GM18520 (cell line): ENCODE results near the gene TANK.

Source experiments
- ATAC-seq: cut with Tn5 transposase; IDR thresholded peaks from one replicate; pipeline ENCODE4 v1.9.1; 2021; ENCODE audit not compliant: unreplicated experiment

TANK gene, protein sequence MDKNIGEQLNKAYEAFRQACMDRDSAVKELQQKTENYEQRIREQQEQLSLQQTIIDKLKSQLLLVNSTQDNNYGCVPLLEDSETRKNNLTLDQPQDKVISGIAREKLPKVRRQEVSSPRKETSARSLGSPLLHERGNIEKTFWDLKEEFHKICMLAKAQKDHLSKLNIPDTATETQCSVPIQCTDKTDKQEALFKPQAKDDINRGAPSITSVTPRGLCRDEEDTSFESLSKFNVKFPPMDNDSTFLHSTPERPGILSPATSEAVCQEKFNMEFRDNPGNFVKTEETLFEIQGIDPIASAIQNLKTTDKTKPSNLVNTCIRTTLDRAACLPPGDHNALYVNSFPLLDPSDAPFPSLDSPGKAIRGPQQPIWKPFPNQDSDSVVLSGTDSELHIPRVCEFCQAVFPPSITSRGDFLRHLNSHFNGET

DNA sequence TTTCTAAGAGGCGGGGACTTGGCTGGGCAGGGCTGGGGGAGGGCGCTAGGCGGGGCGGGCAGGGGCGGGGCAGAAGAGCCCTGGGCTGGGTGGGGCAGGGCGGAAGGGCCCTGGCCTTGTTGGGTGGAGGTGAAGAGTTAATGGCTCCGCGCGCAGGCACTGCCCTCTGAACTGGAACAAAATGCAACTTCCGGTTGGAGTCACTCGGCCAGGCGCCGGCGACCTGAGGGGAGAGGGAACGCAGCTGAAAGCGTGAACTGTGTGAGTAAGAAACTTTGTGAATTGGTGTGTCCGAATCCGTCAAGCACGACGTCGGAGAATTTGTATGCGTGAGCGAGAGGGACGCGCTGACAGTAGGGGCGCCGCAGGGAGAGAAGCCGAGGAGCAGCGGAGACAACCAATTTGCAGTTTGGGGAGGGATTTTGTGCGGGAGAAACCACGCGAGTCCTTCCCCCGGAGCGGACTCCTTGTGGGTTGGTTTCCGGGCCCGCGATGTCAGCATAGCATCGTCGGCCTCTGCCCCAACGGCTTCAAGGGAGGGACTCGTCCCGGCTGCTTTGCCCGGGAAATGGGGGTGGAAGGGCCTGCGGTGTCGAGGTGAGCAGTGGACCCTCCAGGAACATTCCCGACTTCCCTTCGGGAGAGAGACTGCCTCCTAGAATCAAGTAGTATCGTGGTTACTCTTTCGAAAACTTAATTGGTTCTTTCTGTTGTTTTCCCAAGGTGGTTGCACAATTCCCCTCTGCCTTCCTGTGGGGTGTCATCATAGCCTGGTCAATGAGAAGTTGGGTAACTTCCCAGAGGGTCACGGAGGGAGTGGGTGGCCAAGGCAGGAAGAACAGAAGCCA, at the start of gene TANK:
Gene TANK (plus strand): TSS at position 203 of the 848 bp plus-strand sequence. CDS start 19,235 bp downstream, outside the sequence.
- ATAC-seq, result peak; percentile 79

DNA sequence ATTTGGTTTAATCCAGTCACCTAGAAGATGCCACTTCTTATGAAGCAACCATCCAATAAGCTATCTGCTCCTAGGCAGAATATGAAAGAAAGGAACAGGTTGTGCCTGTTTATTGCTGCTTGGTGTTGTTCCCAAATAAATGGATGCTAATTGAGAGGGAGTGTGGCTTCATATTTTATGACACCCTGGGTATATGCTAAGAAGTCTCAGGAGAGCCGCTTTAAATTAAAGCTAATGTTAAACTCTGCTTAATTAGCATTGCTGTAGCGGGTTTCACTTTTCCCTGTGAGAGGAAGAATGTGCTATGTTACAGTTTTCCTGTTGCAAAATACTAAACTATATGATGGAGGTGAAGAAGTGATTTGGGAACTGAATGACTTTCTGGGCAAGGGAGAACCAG, 48.7 kb upstream of the TANK start:
- ATAC-seq, result no peak

- ATAC-seq, result no peak
These were observed 47.3 kb upstream of the TANK start for GRCh38 chr2:161112908-161113307.

GRCh38 chr2:161113693-161114575, 46.3 kb upstream of the TANK start:
- ATAC-seq, result no peak

- ATAC-seq, result no peak
These were observed 45.0 kb upstream of the TANK start for GRCh38 chr2:161115205-161115604.

DNA sequence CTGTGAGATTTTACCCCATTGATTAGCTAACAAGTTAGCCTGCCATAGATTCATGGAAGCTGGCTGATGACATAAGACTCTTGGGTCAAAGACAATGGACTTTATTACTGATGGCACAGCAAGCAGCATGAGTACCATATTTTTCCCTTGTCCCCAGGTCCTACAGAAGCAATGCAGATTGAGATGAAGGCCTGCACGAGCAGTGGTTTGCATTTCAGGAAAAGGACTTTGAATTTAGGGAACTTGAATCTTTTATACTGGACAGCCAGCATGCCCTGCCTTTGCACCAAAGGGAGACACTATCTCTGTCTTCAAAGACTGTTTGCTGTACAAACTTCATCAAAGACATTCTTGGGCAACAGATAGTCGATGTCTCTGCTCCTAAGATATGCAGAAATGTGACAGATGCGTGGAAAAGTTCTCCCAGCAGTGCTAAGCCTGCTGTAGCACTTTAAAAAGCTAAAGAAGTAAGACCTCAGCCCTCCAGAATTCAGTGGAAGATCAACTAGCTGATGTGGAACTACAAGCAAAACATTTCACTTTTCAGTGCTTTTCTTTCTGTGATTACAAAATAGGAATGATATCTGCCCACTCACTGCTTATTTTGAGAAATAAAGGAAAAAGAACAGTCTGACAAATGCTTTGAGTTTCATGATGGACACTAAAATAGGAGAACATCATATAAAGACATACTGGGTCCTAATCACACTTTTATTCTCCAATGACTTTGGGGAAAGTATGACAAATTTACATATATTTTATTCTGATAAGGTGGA, 44.4 kb upstream of the TANK start:
- ATAC-seq, result no peak

GRCh38 chr2:161116509-161116908, 43.7 kb upstream of the TANK start:
- no peak for ATAC-seq

GRCh38 chr2:161117506-161117905, 42.7 kb upstream of the TANK start:
- no peak for ATAC-seq

DNA sequence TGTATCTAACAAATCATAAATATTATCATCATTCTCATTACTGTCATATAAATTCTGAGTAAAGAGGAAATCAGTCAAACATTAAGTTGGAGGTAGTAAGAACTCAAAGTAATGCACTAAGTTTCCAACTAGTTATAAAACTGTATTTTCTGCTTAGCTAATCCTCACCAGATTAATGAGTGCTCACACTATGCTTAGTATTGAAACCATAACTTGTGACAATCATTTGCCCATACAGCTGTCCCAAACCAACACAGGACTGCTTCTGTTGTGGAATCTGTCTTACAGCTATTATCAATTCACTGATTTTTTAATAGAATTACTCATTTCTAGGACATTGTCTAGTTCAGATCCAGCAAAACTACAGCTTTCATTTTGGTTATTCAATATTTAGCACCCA, 41.5 kb upstream of the TANK start:
- ATAC-seq, result no peak

DNA sequence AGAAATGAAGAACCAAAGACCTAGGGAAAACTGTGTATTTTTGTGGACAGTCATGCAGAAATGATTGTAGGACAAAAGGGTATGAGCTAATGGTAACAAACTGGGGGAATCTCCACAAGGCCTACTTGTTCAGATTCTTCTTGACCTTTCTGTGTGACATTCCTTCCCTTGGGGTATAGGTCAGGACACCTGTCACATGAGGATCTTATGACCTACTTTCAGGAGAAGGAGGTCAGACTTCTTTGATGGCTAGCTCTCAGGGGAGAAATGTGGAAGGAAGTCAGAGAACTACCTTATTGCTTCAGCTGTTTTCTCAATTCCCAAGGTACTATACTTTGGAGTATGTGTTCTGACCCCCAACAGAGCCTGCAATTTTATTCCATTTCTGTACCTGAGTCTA, 40.7 kb upstream of the TANK start:
- no peak for ATAC-seq

DNA sequence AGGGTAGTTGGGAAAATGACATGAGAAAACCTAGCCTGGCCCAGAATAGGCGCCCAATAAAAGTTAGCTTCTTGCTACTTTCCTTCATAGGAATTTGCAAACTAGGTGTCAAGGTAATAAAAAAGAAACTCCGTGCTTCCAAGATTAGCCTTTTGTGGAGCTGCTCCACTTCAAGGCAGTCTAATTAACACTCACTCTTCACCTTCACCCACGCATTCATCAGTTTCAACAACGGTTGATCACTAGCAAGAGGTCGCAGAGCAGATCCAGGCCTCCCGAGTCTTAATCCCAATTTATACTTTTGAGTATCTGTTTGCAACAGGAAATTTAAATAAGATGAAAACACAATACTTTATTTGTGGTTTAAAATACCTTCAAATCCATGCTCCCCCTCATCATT, 39.5 kb upstream of the TANK start:
- no peak for ATAC-seq

DNA sequence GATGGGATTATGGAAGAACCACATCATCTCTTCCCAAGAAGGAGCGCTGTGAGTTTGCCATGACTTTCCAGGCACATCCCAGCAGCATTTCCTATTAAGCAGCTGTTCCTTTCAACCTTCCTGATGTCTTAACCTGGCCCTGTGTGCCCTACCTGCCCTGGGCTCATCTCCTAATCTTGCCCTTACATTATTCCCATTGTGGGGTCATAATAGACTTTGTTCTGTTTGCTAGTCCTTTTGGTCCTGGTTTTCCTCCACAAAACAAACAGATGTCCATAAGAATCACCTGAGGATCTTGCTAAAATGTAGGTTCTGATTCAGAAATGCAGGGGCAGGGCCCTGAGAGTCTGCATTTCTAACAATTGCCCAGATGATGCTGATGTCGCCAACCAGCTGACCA, 38.6 kb upstream of the TANK start:
- no peak for ATAC-seq

DNA sequence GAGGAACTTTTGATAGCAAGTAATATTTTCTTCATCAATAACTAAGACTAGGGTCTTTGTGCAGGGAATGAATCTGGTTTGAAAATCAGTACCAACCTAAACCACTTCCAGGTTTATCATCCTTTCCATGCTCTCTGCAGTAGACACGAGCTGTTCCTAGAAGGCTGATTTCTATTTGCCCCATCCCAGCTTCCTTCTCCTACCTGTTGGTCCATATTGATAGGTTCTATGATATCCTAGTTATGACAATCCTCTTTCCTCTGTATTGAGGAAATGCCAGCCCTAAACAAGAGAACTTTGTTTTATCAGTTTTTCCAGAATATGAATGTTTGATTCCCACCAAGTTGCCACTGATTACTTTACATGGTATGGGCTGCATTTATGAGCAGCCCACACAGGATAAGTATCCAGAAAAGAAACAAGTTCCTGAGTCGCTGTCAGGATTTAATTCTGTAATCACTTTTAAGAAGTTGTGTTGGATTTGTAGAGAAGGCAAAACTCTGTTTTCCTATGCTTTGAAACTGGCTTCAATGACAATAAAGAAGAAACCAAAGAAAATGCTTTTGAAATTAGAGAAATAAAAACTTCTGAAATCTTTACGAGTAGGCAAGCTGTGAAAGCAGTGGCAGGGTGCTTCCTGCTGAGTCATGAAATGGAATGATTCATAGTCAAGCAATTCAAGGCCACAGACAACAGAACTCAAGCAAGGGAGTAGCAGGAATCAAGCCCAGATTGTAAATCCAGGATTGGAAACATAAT, 37.3 kb upstream of the TANK start:
- ATAC-seq, result peak; percentile 45

GRCh38 chr2:161123531-161124030, 36.6 kb upstream of the TANK start:
- no peak for ATAC-seq

DNA sequence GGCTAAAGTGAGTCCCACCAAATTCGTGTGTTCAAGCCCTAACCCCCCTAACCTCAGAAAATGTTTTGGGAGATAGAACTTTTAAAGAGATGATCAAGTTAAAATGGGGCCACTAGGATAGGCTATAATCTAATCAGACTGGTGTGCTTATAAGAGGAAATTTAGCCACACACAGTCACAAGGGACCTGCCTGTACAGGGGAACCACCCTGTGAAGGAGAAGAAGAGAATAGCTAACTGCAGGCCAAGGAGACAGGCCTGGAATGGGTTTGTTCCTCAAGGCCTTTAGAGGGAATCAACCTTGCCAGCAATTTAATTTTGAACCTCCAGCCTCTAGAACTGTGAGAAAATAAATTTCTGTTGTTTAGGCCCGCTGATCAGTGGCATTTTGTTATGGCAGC, 36.0 kb upstream of the TANK start:
- ATAC-seq, result no peak

- ATAC-seq, result no peak
These were observed 31.3 kb upstream of the TANK start for GRCh38 chr2:161128885-161129284.

- ATAC-seq, result no peak
These were observed 29.9 kb upstream of the TANK start for GRCh38 chr2:161130354-161130753.

DNA sequence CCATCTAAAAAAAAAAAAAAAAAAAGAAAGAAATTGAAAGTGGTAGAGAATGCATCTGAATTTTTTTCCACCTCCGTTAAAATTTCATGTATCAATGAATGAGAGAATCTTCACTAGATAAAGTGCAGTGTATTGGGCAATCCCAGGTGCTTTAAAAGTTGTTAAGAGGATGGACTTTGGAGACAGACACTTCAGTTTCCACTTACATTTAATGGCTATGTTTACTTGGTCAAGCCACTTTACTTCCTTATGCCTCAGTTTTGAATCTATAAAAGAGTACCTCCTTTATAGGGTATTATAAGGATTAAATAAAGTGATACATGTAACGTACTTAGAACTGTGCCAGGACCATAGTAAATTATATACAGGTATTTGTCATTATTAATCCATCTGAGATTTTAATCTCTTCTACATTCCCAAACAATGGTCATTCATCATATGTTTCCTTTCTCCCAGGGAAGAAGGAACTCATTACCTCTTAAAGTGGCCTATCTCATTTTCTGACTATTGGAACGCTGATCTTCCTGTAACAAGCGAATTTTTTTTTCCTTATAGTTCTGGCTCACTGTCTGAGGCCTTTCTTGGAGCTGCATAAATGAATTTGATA, 29.1 kb upstream of the TANK start:
- ATAC-seq, result no peak

- ATAC-seq, result no peak
These were observed 28.4 kb upstream of the TANK start for GRCh38 chr2:161131804-161132203.
